Gastrocnemius medialis (tissue), 4 donors: Measurements from ENCODE around the gene TFAP2A. TPM values are rescaled to one million over a fixed set of nuclear protein-coding genes. Genes with fewer than 3 reads are reported as not detected.

Experiments used
- ATAC-seq, 2 donors: fragments of 150-250 bp; one replicate each; pipeline ENCODE4 v1.9.1; 2016
- DNase-seq, 2 donors: peaks; one replicate each; pipeline ENCODE4 v3.0.0-alpha.2; 2019
- H3K27ac ChIP-seq, 4 donors: fragments of 200-600 bp; sonication (generic); 1 replicate in 1 of 4; 2 replicates in 3 of 4; pipeline ENCODE4 v1.5.1; 2016 to 2018; ENCODE audit warnings: mild to moderate bottlenecking in 2 of 4, moderate library complexity in 1 of 4
- H3K27me3 ChIP-seq, 3 donors: fragments of 200-600 bp; sonication (generic) in 2 of 3; 1 replicate in 1 of 3; 2 replicates in 2 of 3; pipeline versions ENCODE4 v1.5.1 to v1.6.0; 2016 to 2019; ENCODE audit warnings: mild to moderate bottlenecking in 1 of 3, moderate library complexity in 1 of 3
- H3K36me3 ChIP-seq, 2 donors: fragments of 200-600 bp; sonication (generic) in 1 of 2; one replicate each; pipeline ENCODE4 v1.5.1; 2017 to 2018
- H3K4me1 ChIP-seq, 2 donors: fragments of 200-600 bp; sonication (generic) in 1 of 2; one replicate each; pipeline ENCODE4 v1.5.1; 2016 to 2017; ENCODE audit warnings: mild to moderate bottlenecking in 2 of 2
- H3K4me3 ChIP-seq, 4 donors: fragments of 200-600 bp; sonication (generic) in 3 of 4; 1 replicate in 1 of 4; 2 replicates in 3 of 4; pipeline ENCODE4 v1.5.1; 2016 to 2019; ENCODE audit warnings: mild to moderate bottlenecking in 2 of 4
- H3K9me3 ChIP-seq, 3 donors: fragments of 200-600 bp; sonication (generic) in 2 of 3; 1 replicate in 1 of 3; 2 replicates in 2 of 3; pipeline ENCODE4 v1.5.1; 2016 to 2019
- CTCF ChIP-seq, 5 experiments: fragments of 450-650 bp in 3 of 5; fragments of 200-600 bp in 2 of 5; sonication (generic) in 2 of 5; IDR thresholded peaks in 4 of 5; conservative IDR thresholded peaks in 1 of 5; 1 replicate in 4 of 5; 2 replicates in 1 of 5; pipeline ENCODE4 v1.5.1; 2016 to 2019; ENCODE audit warnings: antibody characterized with exemption in 5 of 5, mild to moderate bottlenecking in 3 of 5, moderate library complexity in 3 of 5
- POLR2A ChIP-seq, 2 donors: fragments of 450-650 bp; IDR thresholded peaks; one replicate each; pipeline ENCODE4 v1.6.1; 2017; ENCODE audit warnings: antibody characterized with exemption in 2 of 2, mild to moderate bottlenecking in 2 of 2, moderate library complexity in 2 of 2
- in situ Hi-C, 4 donors: fragments of 200-750 bp; cut with MboI; loops; one replicate each; pipeline versions ENCODE4 v1.15.0 to v1.8.0; 2017; ENCODE audit warnings: low sequenced_read_pairs in 4 of 4
- intact Hi-C: fragments of 100-400 bp; cut with DNase I; formaldehyde crosslinking; loops from one replicate; pipeline ENCODE4 v1.15.1; 2023; ENCODE audit warnings: low total_unique reads
- total RNA-seq, 4 donors: library from RNA; depleted of rRNA; stranded (reverse); fragments of >200 nt; gene quantifications; one replicate each; pipeline versions ENCODE4 v1.1.0 to v1.2.3, GENCODE V29; 2016

TFAP2A gene
- total RNA-seq, 4 donors from 2014 or later: not detected

GRCh38 chr6:10437891-10438290 is 23.0 kb upstream of the TFAP2A start:
- ATAC-seq (no peak), DNase-seq (no peak)
- in situ Hi-C loops (loop anchor here (10.0 to 25.0 kb wide), 6 partner anchors 401 to 1453 kb away; no protein-coding TSS in a partner anchor), intact Hi-C loops (loop anchor here (10.0 kb wide), 1 partner anchor 1183 kb away; no protein-coding TSS in a partner anchor)
- H3K4me1 ChIP-seq: no peaks in the 10 kb centered on the region
- no peaks in the 10 kb centered on the region for H3K36me3 ChIP-seq
- TF ChIP-seq CTCF (IDR thresholded peaks at IDR 0.05 in 4 of 5, conservative IDR thresholded peaks at IDR 0.05 in 1 of 5) (no peak), POLR2A (IDR thresholded peaks at IDR 0.05) (no peak)
- H3K9me3 ChIP-seq: no peaks in the 10 kb centered on the region
- H3K4me3 ChIP-seq: no peak overlapping the region
- H3K27me3 ChIP-seq: peaks cover 0 to 6% (median 0%) of the 10 kb centered on the region in 3 donors
- H3K27ac ChIP-seq: no peak overlapping the region

GRCh38 chr6:10434235-10434634 is 19.4 kb upstream of the TFAP2A start:
- TF ChIP-seq POLR2A (IDR thresholded peaks at IDR 0.05) (no peak), CTCF (IDR thresholded peaks at IDR 0.05 in 4 of 5, conservative IDR thresholded peaks at IDR 0.05 in 1 of 5) (no peak)
- Histone ChIP-seq H3K4me3 (no peak overlapping the region), H3K4me1 (no peaks in the 10 kb centered on the region), H3K27me3 (peaks cover 0 to 11% (median 3%) of the 10 kb centered on the region in 3 donors), H3K9me3 (no peaks in the 10 kb centered on the region), H3K27ac (no peak overlapping the region), H3K36me3 (no peaks in the 10 kb centered on the region)
- DNase-seq: no peak
- intact Hi-C loops (loop anchor here (10.0 kb wide), 1 partner anchor 1179 kb away; no protein-coding TSS in a partner anchor), in situ Hi-C loops (loop anchor here (5.0 to 25.0 kb wide), 7 partner anchors 397 to 1452 kb away; no protein-coding TSS in a partner anchor)
- no peak for ATAC-seq

DNA sequence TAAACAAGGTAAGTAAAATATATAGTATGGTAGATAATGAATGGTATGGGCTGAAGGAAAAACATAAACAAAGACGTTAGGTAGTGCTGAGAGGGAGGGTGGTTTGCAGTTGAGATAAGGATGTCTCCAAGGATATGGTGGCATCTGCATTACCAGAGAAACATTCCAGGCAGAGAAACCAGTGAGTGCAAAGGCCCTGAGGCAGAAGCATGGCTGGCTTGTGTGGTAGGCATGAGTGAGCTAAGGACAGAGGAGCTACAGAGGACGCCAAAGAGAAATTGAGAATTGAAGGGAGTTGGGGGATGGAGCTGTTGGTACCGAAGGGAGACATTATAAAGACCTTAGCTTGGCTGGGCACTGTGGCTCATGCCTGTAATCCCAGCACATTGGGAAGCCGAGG is 18.4 kb upstream of the TFAP2A start:
- in situ Hi-C loops: loop anchor here (5.0 to 25.0 kb wide), 7 partner anchors 396 to 1451 kb away; no protein-coding TSS in a partner anchor
- Histone ChIP-seq H3K4me3 (no peak overlapping the region), H3K9me3 (no peaks in the 10 kb centered on the region), H3K4me1 (no peaks in the 10 kb centered on the region), H3K36me3 (no peaks in the 10 kb centered on the region), H3K27ac (no peak overlapping the region), H3K27me3 (peaks cover 4 to 11% (median 11%) of the 10 kb centered on the region in 3 donors)
- ATAC-seq (no peak), DNase-seq (no peak)
- TF ChIP-seq CTCF (IDR thresholded peaks at IDR 0.05 in 4 of 5, conservative IDR thresholded peaks at IDR 0.05 in 1 of 5): no peak
- no peak for TF ChIP-seq POLR2A (IDR thresholded peaks at IDR 0.05)
- intact Hi-C loops: loop anchor here (10.0 kb wide), 1 partner anchor 1179 kb away; no protein-coding TSS in a partner anchor

GRCh38 chr6:10431423-10432164 is 16.7 kb upstream of the TFAP2A start:
- in situ Hi-C loops (loop anchor here (5.0 to 25.0 kb wide), 7 partner anchors 394 to 1449 kb away; no protein-coding TSS in a partner anchor), intact Hi-C loops (loop anchor here (10.0 kb wide), 1 partner anchor 1177 kb away; no protein-coding TSS in a partner anchor)
- peaks cover 13 to 15% (median 14%) of the 10 kb centered on the region in 3 donors for H3K27me3 ChIP-seq
- no peaks in the 10 kb centered on the region for H3K9me3 ChIP-seq
- no peak overlapping the region for H3K4me3 ChIP-seq
- H3K4me1 ChIP-seq: no peaks in the 10 kb centered on the region
- H3K36me3 ChIP-seq: no peaks in the 10 kb centered on the region
- H3K27ac ChIP-seq: no peak overlapping the region
- no peak for DNase-seq
- ATAC-seq: no peak
- no peak for TF ChIP-seq CTCF (IDR thresholded peaks at IDR 0.05 in 4 of 5, conservative IDR thresholded peaks at IDR 0.05 in 1 of 5)
- no peak for TF ChIP-seq POLR2A (IDR thresholded peaks at IDR 0.05)
